ENCODE measurements around the gene UBE2D1.
A peak's percentile ranks its signal among the peaks of the same experiment; 100 is the strongest.
"Not testable (repeated sequence)": the region's sequence is repeated elsewhere in the genome, so short reads cannot be mapped to it uniquely, and the experiment has no call there.

The UBE2D1 gene

GRCh38 chr10:58409956-58410610 lies 75.3 kb downstream of the UBE2D1 start:
- DNase-seq, result no peak
- intact Hi-C loops (cut with DNase I), result no loop called here

- DNase-seq, result no peak
Observed at GRCh38 chr10:58412502-58412961, 77.7 kb downstream of the UBE2D1 start.

GRCh38 chr10:58414270-58415041 lies 79.7 kb downstream of the UBE2D1 start:
- intact Hi-C loops (cut with DNase I), result no loop called here
- peak in 1 of 42 donors; percentile 12 for DNase-seq

More at GRCh38 chr10:58412502-58412961, 77.7 kb downstream of the UBE2D1 start:
- intact Hi-C loops (cut with DNase I), result no loop called here

GRCh38 chr10:58415757-58416156 lies 81.0 kb downstream of the UBE2D1 start:
- intact Hi-C loops (cut with DNase I), result no loop called here
- DNase-seq, result no peak

- intact Hi-C loops (cut with DNase I), result not testable (repeated sequence)
Observed at GRCh38 chr10:58417902-58418301, 83.1 kb downstream of the UBE2D1 start.

More at GRCh38 chr10:58417902-58418301, 83.1 kb downstream of the UBE2D1 start:
- DNase-seq, result not testable (repeated sequence)

All from head of caudate nucleus (tissue), 42 donors.